SK-N-SH treated with all-trans-retinoic acid at 6 μM for 48 hours (cell line): Measurements from ENCODE around the gene PLXNA4.

ENCODE experiments used
- ATAC-seq: fragments of 200-7000 bp; cut with Tn5 transposase; 3 replicates; pipeline ENCODE4 v1.9.1; 2020; ENCODE audit warnings: mild to moderate bottlenecking, moderate library complexity
- BACH2 ChIP-seq: fragments of 250-450 bp; sonication (Bioruptor Pico); IDR thresholded peaks from 2 replicates; pipeline ENCODE4 v1.9.0; 2021; ENCODE audit warnings: mild to moderate bottlenecking, borderline replicate concordance
- CSDC2 ChIP-seq: fragments of 250-450 bp; sonication (Bioruptor Pico); IDR thresholded peaks from 2 replicates; pipeline ENCODE4 v1.5.0; 2020; ENCODE audit warnings: mild to moderate bottlenecking, moderate library complexity
- GLIS3 ChIP-seq: fragments of 250-450 bp; sonication (Bioruptor Pico); IDR thresholded peaks from 2 replicates; pipeline ENCODE4 v1.5.0; 2020; ENCODE audit warnings: mild to moderate bottlenecking, moderate library complexity
- ISL1 ChIP-seq: fragments of 250-450 bp; sonication (Bioruptor Pico); IDR thresholded peaks from 2 replicates; pipeline ENCODE4 v2.1.2; 2022; ENCODE audit warnings: mild to moderate bottlenecking, moderate library complexity
- PPARA ChIP-seq: fragments of 250-450 bp; sonication (Bioruptor Pico); IDR thresholded peaks from 2 replicates; pipeline ENCODE4 v1.5.0; 2020; ENCODE audit warnings: mild to moderate bottlenecking, borderline replicate concordance
- SNAI2 ChIP-seq: fragments of 250-450 bp; sonication (Bioruptor Pico); IDR thresholded peaks from 2 replicates; pipeline ENCODE4 v1.5.0; 2020; ENCODE audit warnings: mild to moderate bottlenecking, moderate library complexity
- ZC3H10 ChIP-seq: fragments of 250-450 bp; sonication (Bioruptor Pico); IDR thresholded peaks from 2 replicates; pipeline ENCODE4 v1.5.1; 2021; ENCODE audit warnings: mild to moderate bottlenecking, moderate library complexity
- ZFP3 ChIP-seq: fragments of 250-450 bp; sonication (Bioruptor Pico); IDR thresholded peaks from 2 replicates; pipeline ENCODE4 v1.5.0; 2020; ENCODE audit warnings: mild to moderate bottlenecking, moderate library complexity
- ZFP30 ChIP-seq: fragments of 450-650 bp; formaldehyde crosslinking; IDR thresholded peaks from 2 replicates; pipeline ENCODE4 v1.5.0; 2022; ENCODE audit warnings: mild to moderate bottlenecking, moderate library complexity
- ZNF565 ChIP-seq: fragments of 450-650 bp; formaldehyde crosslinking; conservative IDR thresholded peaks from 2 replicates; pipeline ENCODE4 v1.5.0; 2020; ENCODE audit warnings: low read depth, mild to moderate bottlenecking, moderate library complexity
- ZNF70 ChIP-seq: fragments of 450-650 bp; formaldehyde crosslinking; IDR thresholded peaks from 2 replicates; pipeline ENCODE4 v1.5.0; 2020; ENCODE audit warnings: mild to moderate bottlenecking, moderate library complexity
- ZNF8 ChIP-seq: fragments of 450-650 bp; formaldehyde crosslinking; IDR thresholded peaks from 2 replicates; pipeline ENCODE4 v1.5.0; 2020; ENCODE audit warnings: mild to moderate bottlenecking, moderate library complexity
- TF ChIP-seq, protein P1 (sequence below): fragments of 250-450 bp; sonication (Bioruptor Pico); IDR thresholded peaks from 2 replicates; pipeline ENCODE4 v1.8.0; 2021; ENCODE audit warnings: low read depth, mild to moderate bottlenecking, moderate library complexity, borderline replicate concordance
- TF ChIP-seq, protein P2 (sequence below): fragments of 250-450 bp; sonication (Bioruptor Pico); IDR thresholded peaks from 2 replicates; pipeline ENCODE4 v1.5.1; 2021; ENCODE audit warnings: mild to moderate bottlenecking, moderate library complexity
- TF ChIP-seq, protein P3 (sequence below): fragments of 250-450 bp; sonication (Bioruptor Pico); IDR thresholded peaks from 2 replicates; pipeline ENCODE4 v1.5.0; 2020; ENCODE audit warnings: mild to moderate bottlenecking, moderate library complexity
- TF ChIP-seq, protein P4 (sequence below): fragments of 250-450 bp; sonication (Bioruptor Pico); IDR thresholded peaks from 2 replicates; pipeline ENCODE4 v1.5.1; 2020; ENCODE audit warnings: low read depth, mild to moderate bottlenecking, moderate library complexity
- TF ChIP-seq, protein P5 (sequence below): fragments of 250-450 bp; sonication (Bioruptor Pico); IDR thresholded peaks from 2 replicates; pipeline ENCODE4 v1.8.0; 2020; ENCODE audit warnings: mild to moderate bottlenecking, moderate library complexity, borderline replicate concordance

Gene PLXNA4

DNA sequence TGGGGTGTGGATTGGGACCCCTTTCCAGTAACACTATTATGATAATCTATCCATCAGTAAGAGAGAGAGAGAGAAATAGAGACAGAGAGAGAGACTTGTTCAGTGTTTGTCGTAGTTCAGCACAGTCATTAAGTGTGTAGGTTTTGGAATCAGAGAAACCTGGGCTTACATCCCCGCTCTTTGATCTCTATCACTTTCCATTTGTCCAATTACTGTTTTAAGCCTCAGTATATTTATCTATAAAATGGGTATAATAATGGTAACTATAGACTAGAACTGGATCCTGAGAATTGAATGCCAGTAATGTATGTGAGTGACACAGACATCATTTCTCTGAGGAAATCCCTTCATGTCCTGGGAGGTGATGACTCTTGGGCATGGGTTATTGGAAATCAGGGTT lies 460.5 kb downstream of the PLXNA4 start (continued):
- TF ChIP-seq, protein P1, sequence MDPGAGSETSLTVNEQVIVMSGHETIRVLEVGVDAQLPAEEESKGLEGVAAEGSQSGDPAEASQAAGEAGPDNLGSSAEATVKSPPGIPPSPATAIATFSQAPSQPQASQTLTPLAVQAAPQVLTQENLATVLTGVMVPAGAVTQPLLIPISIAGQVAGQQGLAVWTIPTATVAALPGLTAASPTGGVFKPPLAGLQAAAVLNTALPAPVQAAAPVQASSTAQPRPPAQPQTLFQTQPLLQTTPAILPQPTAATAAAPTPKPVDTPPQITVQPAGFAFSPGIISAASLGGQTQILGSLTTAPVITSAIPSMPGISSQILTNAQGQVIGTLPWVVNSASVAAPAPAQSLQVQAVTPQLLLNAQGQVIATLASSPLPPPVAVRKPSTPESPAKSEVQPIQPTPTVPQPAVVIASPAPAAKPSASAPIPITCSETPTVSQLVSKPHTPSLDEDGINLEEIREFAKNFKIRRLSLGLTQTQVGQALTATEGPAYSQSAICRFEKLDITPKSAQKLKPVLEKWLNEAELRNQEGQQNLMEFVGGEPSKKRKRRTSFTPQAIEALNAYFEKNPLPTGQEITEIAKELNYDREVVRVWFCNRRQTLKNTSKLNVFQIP (CRISPR knock-in tag), result no peak
- TF ChIP-seq ZNF565 (CRISPR knock-in tag), result no peak

DNA sequence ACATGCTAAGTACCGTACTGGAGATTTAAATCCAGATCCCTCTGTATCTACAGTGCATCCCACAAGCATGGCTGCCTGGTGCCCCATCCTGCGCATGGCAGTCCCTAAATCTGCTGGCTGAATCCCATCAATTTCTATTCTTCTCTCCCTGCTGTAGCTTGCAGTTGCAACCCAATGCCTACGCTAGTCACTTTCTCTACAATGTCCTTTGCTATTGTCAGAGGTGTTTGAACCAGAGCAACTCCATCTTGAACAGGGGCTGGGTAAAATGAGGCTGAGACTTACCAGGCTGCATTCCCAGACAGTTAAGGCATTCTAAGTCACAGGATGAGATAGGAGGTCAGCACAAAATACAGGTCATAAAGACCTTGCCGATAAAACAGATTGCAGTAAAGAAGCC lies 461.2 kb downstream of the PLXNA4 start:
- TF ChIP-seq BACH2 (CRISPR knock-in tag), result no peak
- peak; percentile 74; the same call in 1 of the 2 replicates for TF ChIP-seq SNAI2 (CRISPR knock-in tag)
- TF ChIP-seq CSDC2, result peak; percentile 80; the same call in 1 of the 2 replicates
- TF ChIP-seq, all 23 proteins: peak for 2

DNA sequence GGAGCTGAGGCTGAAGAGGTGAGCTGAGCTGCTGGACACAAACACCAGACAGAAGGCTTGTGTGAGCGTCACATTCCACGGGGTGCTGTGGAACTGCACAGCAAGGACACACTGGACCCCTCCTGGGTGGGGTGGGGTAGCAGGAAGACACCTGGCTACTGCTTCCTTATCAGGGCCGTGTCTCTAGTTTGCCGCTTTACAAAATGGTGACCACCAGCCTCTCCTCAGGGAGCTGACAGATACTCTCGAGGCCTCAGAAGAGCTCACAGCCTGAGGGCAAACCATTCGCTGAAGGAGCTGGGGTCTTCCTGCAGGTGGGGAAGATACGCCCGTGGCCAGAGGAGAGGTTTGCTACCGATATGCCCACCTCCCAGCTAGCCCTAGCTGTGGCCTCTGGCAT lies 461.9 kb downstream of the PLXNA4 start:
- ATAC-seq, result no peak
- TF ChIP-seq ZNF565 (CRISPR knock-in tag) (no peak), CSDC2 (no peak), ZNF70 (CRISPR knock-in tag) (no peak), BACH2 (CRISPR knock-in tag) (no peak), PPARA (CRISPR knock-in tag) (no peak), ZFP30 (CRISPR knock-in tag) (no peak), ISL1 (no peak), ZFP3 (CRISPR knock-in tag) (no peak), ZC3H10 (CRISPR knock-in tag) (no peak), ZNF8 (CRISPR knock-in tag) (no peak), GLIS3 (no peak), SNAI2 (CRISPR knock-in tag) (no peak)
- TF ChIP-seq, protein P2, sequence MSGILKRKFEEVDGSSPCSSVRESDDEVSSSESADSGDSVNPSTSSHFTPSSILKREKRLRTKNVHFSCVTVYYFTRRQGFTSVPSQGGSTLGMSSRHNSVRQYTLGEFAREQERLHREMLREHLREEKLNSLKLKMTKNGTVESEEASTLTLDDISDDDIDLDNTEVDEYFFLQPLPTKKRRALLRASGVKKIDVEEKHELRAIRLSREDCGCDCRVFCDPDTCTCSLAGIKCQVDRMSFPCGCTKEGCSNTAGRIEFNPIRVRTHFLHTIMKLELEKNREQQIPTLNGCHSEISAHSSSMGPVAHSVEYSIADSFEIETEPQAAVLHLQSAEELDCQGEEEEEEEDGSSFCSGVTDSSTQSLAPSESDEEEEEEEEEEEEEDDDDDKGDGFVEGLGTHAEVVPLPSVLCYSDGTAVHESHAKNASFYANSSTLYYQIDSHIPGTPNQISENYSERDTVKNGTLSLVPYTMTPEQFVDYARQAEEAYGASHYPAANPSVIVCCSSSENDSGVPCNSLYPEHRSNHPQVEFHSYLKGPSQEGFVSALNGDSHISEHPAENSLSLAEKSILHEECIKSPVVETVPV (CRISPR knock-in tag), result no peak
- TF ChIP-seq, protein P3, sequence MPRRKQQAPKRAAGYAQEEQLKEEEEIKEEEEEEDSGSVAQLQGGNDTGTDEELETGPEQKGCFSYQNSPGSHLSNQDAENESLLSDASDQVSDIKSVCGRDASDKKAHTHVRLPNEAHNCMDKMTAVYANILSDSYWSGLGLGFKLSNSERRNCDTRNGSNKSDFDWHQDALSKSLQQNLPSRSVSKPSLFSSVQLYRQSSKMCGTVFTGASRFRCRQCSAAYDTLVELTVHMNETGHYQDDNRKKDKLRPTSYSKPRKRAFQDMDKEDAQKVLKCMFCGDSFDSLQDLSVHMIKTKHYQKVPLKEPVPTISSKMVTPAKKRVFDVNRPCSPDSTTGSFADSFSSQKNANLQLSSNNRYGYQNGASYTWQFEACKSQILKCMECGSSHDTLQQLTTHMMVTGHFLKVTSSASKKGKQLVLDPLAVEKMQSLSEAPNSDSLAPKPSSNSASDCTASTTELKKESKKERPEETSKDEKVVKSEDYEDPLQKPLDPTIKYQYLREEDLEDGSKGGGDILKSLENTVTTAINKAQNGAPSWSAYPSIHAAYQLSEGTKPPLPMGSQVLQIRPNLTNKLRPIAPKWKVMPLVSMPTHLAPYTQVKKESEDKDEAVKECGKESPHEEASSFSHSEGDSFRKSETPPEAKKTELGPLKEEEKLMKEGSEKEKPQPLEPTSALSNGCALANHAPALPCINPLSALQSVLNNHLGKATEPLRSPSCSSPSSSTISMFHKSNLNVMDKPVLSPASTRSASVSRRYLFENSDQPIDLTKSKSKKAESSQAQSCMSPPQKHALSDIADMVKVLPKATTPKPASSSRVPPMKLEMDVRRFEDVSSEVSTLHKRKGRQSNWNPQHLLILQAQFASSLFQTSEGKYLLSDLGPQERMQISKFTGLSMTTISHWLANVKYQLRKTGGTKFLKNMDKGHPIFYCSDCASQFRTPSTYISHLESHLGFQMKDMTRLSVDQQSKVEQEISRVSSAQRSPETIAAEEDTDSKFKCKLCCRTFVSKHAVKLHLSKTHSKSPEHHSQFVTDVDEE (CRISPR knock-in tag), result no peak
- TF ChIP-seq, protein P1 (CRISPR knock-in tag), result no peak
- TF ChIP-seq, protein P4, sequence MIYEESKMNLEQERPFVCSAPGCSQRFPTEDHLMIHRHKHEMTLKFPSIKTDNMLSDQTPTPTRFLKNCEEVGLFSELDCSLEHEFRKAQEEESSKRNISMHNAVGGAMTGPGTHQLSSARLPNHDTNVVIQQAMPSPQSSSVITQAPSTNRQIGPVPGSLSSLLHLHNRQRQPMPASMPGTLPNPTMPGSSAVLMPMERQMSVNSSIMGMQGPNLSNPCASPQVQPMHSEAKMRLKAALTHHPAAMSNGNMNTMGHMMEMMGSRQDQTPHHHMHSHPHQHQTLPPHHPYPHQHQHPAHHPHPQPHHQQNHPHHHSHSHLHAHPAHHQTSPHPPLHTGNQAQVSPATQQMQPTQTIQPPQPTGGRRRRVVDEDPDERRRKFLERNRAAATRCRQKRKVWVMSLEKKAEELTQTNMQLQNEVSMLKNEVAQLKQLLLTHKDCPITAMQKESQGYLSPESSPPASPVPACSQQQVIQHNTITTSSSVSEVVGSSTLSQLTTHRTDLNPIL (CRISPR knock-in tag), result no peak

More for the DNA sequence above, 461.2 kb downstream of the PLXNA4 start:
- ATAC-seq, result no peak

DNA sequence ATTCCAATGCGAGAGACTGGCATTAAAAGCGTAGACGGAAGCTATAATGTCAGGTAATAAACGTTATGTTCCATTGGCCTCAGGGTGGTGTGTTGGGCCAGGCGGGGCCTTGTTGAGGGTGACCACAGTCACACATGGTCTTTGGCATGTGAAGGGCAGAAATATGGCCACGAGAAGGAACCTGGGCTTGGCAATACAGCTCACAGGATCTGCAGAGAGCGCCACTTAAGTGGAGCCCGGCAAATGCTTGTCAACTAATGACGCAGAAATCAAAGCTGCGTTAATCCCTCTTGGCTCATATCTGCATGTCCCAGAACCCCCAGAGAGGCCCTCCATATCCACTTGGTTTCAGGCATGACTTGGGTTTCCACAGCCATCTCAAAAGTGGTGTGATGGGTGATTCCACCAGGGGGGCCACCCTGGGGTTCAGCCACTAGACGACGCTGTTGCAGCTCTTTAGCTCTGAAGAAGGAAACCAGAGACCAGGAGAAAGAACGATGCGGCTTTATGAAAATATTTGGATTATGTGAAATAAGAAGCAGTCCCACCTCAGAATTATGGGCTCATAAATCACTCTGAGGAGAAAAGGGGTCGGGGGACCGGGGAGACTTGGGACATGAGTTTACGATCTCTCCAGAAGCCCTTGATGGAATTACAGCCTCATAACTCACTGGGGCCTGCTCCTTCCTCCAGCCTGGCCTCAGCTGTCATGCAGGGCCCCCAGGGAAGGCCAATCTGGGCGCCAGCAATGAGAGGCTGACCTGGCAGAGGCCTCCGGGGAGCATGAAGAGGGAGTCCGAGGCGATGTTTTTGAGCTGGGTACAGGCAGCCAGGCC lies 462.5 kb downstream of the PLXNA4 start:
- ATAC-seq, result no peak
- TF ChIP-seq, protein P5, sequence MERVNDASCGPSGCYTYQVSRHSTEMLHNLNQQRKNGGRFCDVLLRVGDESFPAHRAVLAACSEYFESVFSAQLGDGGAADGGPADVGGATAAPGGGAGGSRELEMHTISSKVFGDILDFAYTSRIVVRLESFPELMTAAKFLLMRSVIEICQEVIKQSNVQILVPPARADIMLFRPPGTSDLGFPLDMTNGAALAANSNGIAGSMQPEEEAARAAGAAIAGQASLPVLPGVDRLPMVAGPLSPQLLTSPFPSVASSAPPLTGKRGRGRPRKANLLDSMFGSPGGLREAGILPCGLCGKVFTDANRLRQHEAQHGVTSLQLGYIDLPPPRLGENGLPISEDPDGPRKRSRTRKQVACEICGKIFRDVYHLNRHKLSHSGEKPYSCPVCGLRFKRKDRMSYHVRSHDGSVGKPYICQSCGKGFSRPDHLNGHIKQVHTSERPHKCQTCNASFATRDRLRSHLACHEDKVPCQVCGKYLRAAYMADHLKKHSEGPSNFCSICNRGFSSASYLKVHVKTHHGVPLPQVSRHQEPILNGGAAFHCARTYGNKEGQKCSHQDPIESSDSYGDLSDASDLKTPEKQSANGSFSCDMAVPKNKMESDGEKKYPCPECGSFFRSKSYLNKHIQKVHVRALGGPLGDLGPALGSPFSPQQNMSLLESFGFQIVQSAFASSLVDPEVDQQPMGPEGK (CRISPR knock-in tag), result no peak
- TF ChIP-seq, protein P1 (CRISPR knock-in tag), result no peak
- no peak for TF ChIP-seq ZC3H10 (CRISPR knock-in tag)
- TF ChIP-seq, protein P3 (CRISPR knock-in tag), result no peak
